NCI-H1417 treated with DMSO at 0.1 percent for 48 hours (cell line): Measurements from ENCODE around the gene CIITA.
"Not testable (repeated sequence)": the region's sequence is repeated elsewhere in the genome, so short reads cannot be mapped to it uniquely, and the experiment has no call there.

Experiments
- DNase-seq: peaks from one replicate; lab custom pipeline; 2025; lab: John Stamatoyannopoulos, UW

Gene CIITA

DNA sequence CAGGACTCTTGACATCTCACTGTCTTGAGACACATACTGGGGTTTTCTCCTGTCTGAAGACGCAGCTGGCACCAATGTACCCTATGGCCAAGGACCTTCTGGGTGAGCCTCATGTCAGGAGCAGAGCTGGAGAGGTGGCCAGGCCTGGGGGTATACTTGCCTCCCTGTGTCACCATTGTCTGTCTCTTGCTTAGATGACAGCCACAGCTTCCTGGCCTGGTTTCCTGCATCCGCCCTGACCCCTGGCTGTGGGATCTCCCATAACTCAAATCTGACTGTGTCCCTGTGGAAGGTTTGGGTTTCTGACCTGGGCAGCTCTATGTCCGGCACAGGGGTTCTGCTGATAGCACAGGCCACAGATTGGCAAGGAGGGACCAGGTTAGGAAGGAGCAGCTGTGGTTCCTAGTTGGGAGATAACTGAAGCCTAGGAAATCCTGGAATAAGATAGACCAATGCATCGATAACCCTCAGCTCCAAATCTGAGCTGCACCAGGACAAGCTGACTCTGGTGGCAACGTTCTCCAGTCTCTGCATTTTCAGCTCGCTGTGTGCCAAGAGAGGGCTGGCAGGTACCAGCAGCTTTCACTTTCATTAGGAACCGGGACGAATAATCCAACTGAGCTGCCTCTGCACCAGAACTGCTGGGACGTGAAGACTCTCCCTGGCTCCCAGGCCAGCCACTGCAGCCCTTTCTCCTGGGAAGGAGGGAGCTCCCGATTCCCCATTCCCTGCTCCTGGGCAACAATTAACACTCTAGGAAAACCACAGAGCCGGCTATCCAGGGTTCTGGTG lies 60.3 kb downstream of the CIITA start:
- no peak for DNase-seq

- no peak for DNase-seq
These were observed 61.3 kb downstream of the CIITA start for GRCh38 chr16:10938321-10938720.

DNA sequence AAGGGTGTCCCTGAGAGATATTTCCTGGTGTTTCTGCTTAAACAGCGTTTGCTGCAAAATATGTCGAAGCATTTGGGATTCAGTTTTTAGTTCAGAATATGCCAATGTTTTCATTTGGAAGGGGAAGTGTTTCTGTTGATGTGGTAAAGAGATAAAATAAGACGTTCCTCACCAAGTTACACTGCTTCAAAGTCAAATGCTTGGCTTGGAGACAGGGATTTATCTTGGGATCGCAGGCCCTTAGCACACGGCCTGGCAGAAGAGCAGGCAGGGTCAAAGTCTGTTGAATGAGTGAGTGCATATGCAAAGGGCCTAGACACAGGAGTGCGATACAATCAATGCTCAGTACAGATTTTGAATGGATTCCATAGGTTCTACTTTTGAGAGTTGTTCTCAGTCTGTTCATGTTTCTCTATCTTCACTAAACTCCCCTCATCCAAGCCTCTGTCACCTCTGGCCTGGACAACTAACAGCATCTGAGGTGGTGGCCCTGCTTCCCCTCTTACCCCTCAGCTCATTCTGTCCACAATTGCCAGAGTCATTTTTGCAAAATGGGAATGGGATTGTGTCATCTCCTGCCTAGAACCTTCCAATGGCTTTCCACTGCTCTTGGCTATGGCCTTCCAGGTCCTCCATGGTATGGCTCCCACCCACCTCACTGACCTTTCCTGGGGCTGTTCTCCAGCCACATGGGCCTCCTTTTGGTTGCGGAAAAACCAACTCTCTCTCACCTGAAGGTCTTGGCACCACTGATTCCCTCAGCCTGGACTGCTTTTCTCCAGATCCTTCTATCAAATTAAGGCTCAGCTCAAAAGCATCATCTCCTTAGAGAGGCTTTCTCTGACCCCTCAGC lies 62.0 kb downstream of the CIITA start:
- no peak for DNase-seq

GRCh38 chr16:10939649-10940234 lies 62.7 kb downstream of the CIITA start:
- no peak for DNase-seq

DNA sequence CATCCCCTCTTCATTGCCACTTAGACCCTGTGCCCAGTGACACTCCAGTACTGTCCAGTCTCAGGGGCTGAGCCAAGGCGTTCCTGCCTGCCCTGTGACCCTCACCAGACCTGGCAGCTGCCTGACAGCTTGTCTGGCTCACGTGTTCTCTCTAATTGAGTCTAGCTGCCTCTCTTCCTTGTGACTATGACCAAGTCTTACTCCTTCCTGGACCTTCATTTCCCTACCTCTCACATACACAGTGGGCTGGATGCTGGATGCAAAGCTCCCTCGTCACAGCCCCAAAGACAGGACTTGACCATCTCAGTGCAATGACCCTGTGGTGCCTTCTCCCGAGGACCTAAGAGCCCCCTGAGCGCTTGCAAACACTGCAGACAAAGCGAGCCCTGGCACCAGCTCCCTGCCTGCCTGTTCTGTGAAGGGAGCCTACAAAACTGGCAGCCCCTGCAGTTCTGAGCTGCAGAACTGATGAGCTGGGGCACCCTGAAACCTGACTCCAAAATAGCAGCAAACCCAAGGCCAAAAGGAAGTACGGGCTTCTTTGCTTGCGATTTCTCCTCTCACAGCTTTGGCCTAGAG lies 63.6 kb downstream of the CIITA start:
- no peak for DNase-seq

DNA sequence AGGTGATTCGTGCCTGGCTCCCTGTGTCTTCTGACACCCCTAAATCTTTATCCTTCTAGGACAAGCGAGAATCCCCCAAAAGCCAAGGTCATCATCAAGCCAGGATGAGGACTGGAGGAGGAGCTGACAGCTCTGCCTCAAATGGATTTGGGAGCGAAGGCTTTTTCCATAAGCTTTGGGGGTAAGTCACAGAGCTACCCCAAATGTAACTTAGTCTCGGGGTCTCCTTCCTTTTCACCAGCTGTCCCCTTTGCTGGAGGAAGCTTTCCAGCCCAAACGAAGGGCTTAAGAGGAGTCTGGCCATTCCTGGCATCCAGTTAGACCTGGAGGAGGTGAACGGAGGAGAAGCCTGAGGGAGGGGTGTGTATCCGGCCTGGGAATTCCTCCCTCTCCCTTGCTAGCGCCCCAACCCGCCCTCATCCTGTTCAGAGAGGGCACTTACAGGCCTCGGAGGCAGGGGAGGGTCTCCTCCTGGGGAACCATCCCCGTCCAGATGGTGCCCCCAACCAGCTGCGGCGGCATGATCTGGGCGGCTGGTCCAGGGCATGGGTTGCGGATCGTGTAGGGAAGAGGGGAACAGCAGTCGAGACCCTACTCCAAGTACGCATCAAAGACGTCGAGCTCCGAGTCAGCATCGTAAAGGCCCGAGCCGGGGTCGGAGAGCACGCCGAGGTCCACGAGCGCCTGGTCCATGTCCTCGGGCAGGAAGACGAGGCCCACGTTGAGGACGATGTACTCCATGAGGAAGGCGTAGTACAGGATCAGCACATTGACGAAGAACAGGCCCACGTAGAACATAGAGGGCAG lies 64.3 kb downstream of the CIITA start:
- DNase-seq, result no peak

GRCh38 chr16:10941935-10942351 lies 64.9 kb downstream of the CIITA start:
- DNase-seq, result not testable (repeated sequence)

DNA sequence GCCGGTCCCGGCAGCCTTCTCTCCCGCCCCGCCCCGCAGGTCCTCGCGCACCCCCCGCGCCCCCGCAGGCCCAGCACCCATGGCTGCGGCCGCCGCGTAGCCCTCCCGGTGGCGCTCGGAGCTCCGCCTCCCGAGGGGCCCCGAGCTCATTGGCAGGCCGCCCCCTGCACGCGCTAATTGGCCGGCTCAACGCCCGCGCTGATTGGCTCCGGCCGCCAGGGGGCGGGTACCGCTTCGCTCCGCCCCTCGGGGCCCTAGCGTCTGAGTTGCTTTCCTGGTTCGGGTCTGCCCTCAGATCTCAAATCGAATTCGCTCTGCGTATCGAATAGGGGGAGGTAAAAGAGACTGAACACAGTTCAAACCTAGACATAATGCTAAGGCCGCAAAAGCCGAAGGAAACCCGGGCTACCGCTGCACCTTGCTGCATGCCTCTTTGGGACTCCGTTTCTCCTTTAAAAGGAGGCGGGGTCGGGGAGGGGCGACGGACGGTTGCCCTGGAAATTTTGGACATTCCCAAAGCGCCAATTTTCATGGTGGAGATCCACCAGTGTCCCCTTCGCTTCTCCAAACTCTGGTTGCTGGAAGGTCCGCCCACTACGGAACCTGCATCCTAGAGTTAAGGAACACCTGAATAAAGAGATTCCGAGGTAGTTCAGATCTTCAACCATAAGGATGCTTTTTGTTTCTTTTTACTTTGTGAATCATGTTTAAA lies 65.5 kb downstream of the CIITA start, which contains the start of gene DEXI:
DEXI (minus strand) TSS at position 117 of the 712 bp plus-strand sequence. CDS start 463 bp downstream, outside the sequence.
- DNase-seq, result peak; percentile 50

DNA sequence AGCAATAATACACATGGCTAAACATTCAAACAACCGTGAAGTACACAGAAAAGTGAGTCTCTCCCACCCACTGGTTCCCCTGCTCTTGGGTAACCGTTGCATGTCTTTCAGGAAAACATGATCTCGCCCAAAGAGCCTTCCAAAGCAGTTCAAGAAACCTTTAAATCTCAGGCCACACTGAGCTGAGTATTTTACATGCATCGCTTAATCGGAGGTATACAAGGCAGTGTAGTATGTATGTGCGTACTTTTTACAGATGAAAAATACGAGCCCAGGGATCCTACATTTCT lies 66.0 kb downstream of the CIITA start:
- DNase-seq, result no peak

DNA sequence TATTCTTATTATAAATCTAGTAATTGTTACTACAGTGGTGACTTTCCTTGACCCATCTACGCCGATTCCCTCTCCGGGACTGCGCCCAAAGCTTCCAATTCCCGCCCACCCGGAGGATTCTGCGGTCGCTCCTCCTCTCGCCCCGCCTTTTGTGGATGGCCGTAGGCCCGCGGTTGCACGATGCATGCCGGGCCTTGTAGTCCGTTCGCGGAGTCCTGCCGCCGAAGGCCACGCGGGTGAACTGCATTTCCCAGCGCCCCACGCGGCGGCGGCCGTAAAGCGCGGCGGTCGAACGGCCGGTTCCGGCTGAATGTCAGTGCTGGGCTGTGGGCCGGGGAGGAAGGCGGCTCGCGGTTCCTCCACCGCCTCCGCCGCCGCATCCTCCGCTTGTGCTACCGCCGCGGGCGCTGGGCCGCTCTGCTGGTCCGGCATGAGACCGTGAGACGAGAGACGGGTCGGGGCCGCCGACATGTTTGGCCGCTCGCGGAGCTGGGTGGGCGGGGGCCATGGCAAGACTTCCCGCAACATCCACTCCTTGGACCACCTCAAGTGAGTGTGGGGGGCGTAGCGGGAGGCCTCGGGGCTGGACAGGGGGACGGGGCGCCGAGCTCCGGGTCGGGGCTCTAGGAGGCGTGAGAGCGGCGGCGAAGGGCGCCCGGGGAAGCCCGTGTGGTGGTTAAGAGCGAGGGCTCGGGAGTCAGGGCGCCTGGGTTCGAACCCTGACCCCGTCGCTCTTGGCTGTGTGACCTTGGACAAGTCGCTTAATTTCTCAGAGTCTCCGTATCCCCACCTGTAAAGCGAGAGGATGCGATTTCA lies 67.5 kb downstream of the CIITA start, which contains the start of gene CLEC16A:
CLEC16A (plus strand) TSS at position 316 of the 816 bp plus-strand sequence; CDS start at position 470, 154 bp downstream.
- DNase-seq, result peak; percentile 53

DNA sequence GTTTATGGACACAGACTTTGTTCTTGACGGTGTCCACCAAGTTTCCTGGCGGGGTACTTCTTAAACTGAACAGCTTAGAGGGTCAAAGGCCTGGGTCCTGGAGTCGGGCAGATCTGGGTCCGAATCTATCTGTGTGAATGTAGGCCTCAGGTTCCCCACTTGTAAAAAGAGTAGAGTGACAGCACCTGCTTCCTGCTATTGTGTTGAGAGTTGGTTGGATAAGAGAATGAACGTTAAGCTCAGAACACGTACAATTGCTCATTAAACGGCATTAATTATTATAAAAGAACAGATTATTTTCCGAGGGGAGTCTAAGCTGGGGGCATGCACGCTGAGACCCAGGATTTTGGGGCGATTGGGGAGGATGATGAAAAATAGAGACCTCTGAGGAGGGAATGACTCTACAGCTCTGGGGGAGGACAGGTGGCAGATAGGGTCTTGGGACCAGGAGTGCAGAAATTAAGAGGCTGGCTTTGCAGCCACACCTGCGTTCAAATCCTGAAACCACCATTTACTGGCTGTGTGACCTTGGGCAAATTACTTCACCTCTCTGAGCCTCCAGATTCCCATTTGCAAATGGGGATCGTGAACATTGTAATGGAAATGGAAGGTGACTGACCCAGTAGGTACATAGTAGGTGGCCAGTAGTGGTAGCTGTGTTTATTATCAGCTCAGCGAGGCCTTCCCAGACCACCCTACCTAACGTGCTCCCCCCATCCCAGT lies 68.2 kb downstream of the CIITA start:
- no peak for DNase-seq

- no peak for DNase-seq
These were observed 69.3 kb downstream of the CIITA start for GRCh38 chr16:10946308-10946707.

GRCh38 chr16:10947211-10947787 lies 70.3 kb downstream of the CIITA start:
- DNase-seq, result no peak

GRCh38 chr16:10949424-10949970 lies 72.5 kb downstream of the CIITA start:
- no peak for DNase-seq

GRCh38 chr16:10950393-10950792 lies 73.4 kb downstream of the CIITA start:
- no peak for DNase-seq

- no peak for DNase-seq
These were observed 74.0 kb downstream of the CIITA start for GRCh38 chr16:10951026-10951425.

- no peak for DNase-seq
These were observed 77.9 kb downstream of the CIITA start for GRCh38 chr16:10954903-10955302.

GRCh38 chr16:10957771-10958482 lies 80.9 kb downstream of the CIITA start:
- no peak for DNase-seq
